Small intestine (tissue), 7 donors: ENCODE measurements around the gene TSHZ1. TPM values are rescaled to one million over a fixed set of nuclear protein-coding genes. Genes with fewer than 3 reads are reported as not detected.

Experiments used
- DNase-seq, 2 donors: peaks; one replicate each; pipeline versions ENCODE4 v3.0.0 to v3.0.0-alpha.2; 2013
- FAIRE-seq: peaks from 2 replicates; lab custom pipeline; 2012; peaks lifted over from hg19 to GRCh38; lab: Jason Lieb, UNC
- H3K27ac ChIP-seq, 3 donors: one replicate each; pipeline ENCODE4 v1.5.1; 2013; ENCODE audit warnings: low read length in 2 of 3, mild to moderate bottlenecking in 2 of 3, control low read depth in 1 of 3, inconsistent platforms in 1 of 3, low read depth in 1 of 3, moderate library complexity in 1 of 3
- H3K27me3 ChIP-seq, 3 donors: one replicate each; pipeline ENCODE4 v1.6.1; 2013; ENCODE audit warnings: low read length in 3 of 3, inconsistent platforms in 1 of 3; ENCODE audit not compliant: control insufficient read depth in 3 of 3, insufficient read depth in 3 of 3
- H3K36me3 ChIP-seq, 3 donors: one replicate each; pipeline ENCODE4 v1.6.1; 2013; ENCODE audit warnings: low read length in 3 of 3, inconsistent platforms in 1 of 3, low read depth in 1 of 3, mild to moderate bottlenecking in 1 of 3, moderate library complexity in 1 of 3; ENCODE audit not compliant: control insufficient read depth in 3 of 3, insufficient read depth in 2 of 3
- H3K4me1 ChIP-seq, 3 donors: one replicate each; pipeline ENCODE4 v1.6.1; 2013; ENCODE audit warnings: low read length in 2 of 3, inconsistent platforms in 1 of 3, low read depth in 1 of 3, mild to moderate bottlenecking in 1 of 3, moderate library complexity in 1 of 3; ENCODE audit not compliant: control insufficient read depth in 3 of 3, insufficient read depth in 2 of 3
- H3K4me3 ChIP-seq, 3 donors: one replicate each; pipeline ENCODE4 v1.5.1; 2013; ENCODE audit warnings: low read length in 3 of 3, control low read depth in 1 of 3, inconsistent platforms in 1 of 3, low read depth in 1 of 3, mild to moderate bottlenecking in 1 of 3, moderate library complexity in 1 of 3
- H3K9me3 ChIP-seq, 2 donors: one replicate each; pipeline ENCODE4 v1.6.1; 2013; ENCODE audit warnings: low read depth in 1 of 2, low read length in 1 of 2; ENCODE audit not compliant: control insufficient read depth in 2 of 2, insufficient read depth in 1 of 2
- WGBS, 3 donors: extraction: QIAGEN DNeasy Blood & Tissue Kit; methylation state at CpG; one replicate each; pipeline ENCODE4 v1.1.7; 2013; 5-methylcytosine and 5-hydroxymethylcytosine counted together
- polyA plus RNA-seq, 4 donors: library from polyadenylated mRNA; stranded (reverse) in 3 of 4; unstranded in 1 of 4; fragments of 200-250 nt in 3 of 4; fragments of 120-200 nt in 1 of 4; gene quantifications; one replicate each; pipeline versions ENCODE4 v1.2.1 to v1.2.3, GENCODE V29; 2013
- donor health status: healthy with polysubstance abuse.
- donor health status: control.
- donor health status: control.
- donor health status: Bipolar disorder and iron deficiency.
- donor health status: healthy.

TSHZ1 gene
- polyA plus RNA-seq, 4 donors, result 7.3 to 41.9 (median 10.3) TPM

- no peak for FAIRE-seq
- peaks cover 2 to 28% (median 13%) of the 10 kb centered on the region in 3 donors for H3K4me1 ChIP-seq
- no peaks in the 10 kb centered on the region for H3K9me3 ChIP-seq
- peaks cover 0 to 7% (median 0%) of the 10 kb centered on the region in 3 donors for H3K27me3 ChIP-seq
- 6 to 11% (median 8%) methylated on average over 26 of the region's 26 CpGs for WGBS, 3 donors
- H3K27ac ChIP-seq, result peak overlapping the region; percentile 94 to 99 (median 96)
- peak overlapping the region; percentile 83 to 97 (median 91) for H3K4me3 ChIP-seq
- DNase-seq, result peak; percentile 41 to 76
- H3K36me3 ChIP-seq, result no peaks in the 10 kb centered on the region
These were observed 3.1 kb upstream of the TSHZ1 start for GRCh38 chr18:75207310-75208154.

- peak overlapping the region; percentile 83 to 97 (median 91) for H3K4me3 ChIP-seq
- peaks cover 2 to 30% (median 15%) of the 10 kb centered on the region in 3 donors for H3K4me1 ChIP-seq
- H3K27ac ChIP-seq, result peak overlapping the region; percentile 94 to 99 (median 96)
- H3K36me3 ChIP-seq, result no peaks in the 10 kb centered on the region
- H3K9me3 ChIP-seq, result no peaks in the 10 kb centered on the region
- 0% methylated on average over 57 to 65 of the region's 65 CpGs for WGBS, 3 donors
- peak in 1 of 2 donors; percentile 58 for DNase-seq
- H3K27me3 ChIP-seq, result peaks cover 0 to 7% (median 0%) of the 10 kb centered on the region in 3 donors
- no peak for FAIRE-seq
These were observed 2.3 kb upstream of the TSHZ1 start for GRCh38 chr18:75208155-75208835.

DNA sequence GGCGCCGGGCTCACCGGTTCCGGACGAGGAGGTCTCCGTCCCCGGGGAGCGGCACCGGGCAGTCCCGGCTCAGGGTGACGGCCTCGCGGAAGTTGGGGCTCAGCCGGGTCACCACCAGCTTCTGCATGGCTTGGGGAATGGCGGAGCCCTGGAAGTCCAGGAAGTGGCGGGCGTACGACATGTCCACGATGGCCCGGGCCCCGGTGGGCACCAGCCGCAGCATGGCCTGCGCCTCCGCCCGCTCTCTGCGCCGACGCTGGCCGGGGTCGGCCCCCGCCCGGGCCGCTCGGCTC is 1.8 kb upstream of the TSHZ1 start:
- Histone ChIP-seq H3K27me3 (peaks cover 0 to 7% (median 0%) of the 10 kb centered on the region in 3 donors), H3K4me3 (peak overlapping the region; percentile 83 to 97 (median 91)), H3K27ac (peak overlapping the region; percentile 94 to 99 (median 96)), H3K36me3 (no peaks in the 10 kb centered on the region), H3K4me1 (peaks cover 2 to 35% (median 17%) of the 10 kb centered on the region in 3 donors), H3K9me3 (no peaks in the 10 kb centered on the region)
- no peak for DNase-seq
- WGBS, 3 donors, result 0 to 2% (median 1%) methylated on average over 15 to 34 of the region's 34 CpGs
- no peak for FAIRE-seq

- Histone ChIP-seq H3K36me3 (no peaks in the 10 kb centered on the region), H3K9me3 (no peaks in the 10 kb centered on the region), H3K4me1 (peaks cover 2 to 33% (median 18%) of the 10 kb centered on the region in 3 donors), H3K4me3 (peak within 1 kb of the TSS; percentile 88 to 97 (median 91)), H3K27ac (peak within 1 kb of the TSS; percentile 94 to 99 (median 96)), H3K27me3 (peaks cover 0 to 4% (median 0%) of the 10 kb centered on the region in 3 donors)
- 0 to 1% (median 0%) methylated on average over 40 to 88 of the region's 88 CpGs for WGBS, 3 donors
- FAIRE-seq (no peak), DNase-seq (peak; percentile 82 to 90)
These were observed 1.3 kb upstream of the TSHZ1 start, which contains the start of gene PTGR3 for GRCh38 chr18:75209129-75209950. TSS of gene PTGR3 (minus strand) at chr18:75209139. CDS start at chr18:75209058, 81 bp downstream.

DNA sequence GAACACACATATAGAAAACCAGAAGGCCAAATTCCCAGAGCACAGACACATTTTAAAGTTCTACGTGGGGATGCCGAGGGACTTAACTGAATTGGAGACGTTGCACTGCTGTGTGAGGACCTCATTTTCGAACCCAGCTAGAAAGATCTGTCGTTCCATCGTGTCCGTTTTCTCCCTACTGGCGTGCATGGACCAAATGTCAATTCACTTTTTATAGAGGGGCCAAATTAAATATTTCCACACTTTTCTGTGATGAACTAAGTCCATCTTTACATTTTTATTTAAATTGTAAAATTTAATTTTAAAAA is 692 bp upstream of the TSHZ1 start:
- Histone ChIP-seq H3K36me3 (no peaks in the 10 kb centered on the region), H3K4me3 (peak overlapping the region; percentile 88 to 97 (median 91)), H3K4me1 (peaks cover 2 to 37% (median 18%) of the 10 kb centered on the region in 3 donors), H3K9me3 (no peaks in the 10 kb centered on the region), H3K27ac (peak overlapping the region; percentile 94 to 99 (median 94)), H3K27me3 (peaks cover 0 to 2% (median 0%) of the 10 kb centered on the region in 3 donors)
- no peak for DNase-seq
- WGBS, 3 donors, result 1 to 2% (median 2%) methylated on average over 8 of the region's 8 CpGs
- no peak for FAIRE-seq

- Histone ChIP-seq H3K4me1 (peaks cover 6 to 42% (median 22%) of the 10 kb centered on the region in 3 donors), H3K4me3 (peak overlapping the region; percentile 88 to 97 (median 96)), H3K27me3 (no peaks in the 10 kb centered on the region), H3K27ac (peak overlapping the region; percentile 84 to 94 (median 91)), H3K36me3 (peaks cover 0 to 2% (median 0%) of the 10 kb centered on the region in 3 donors), H3K9me3 (no peaks in the 10 kb centered on the region)
- WGBS, 3 donors, result 0 to 1% (median 0%) methylated on average over 41 to 64 of the region's 64 CpGs
- DNase-seq (peak in 1 of 2 donors; percentile 67), FAIRE-seq (no peak)
These were observed 515 bp downstream of the TSHZ1 start for GRCh38 chr18:75211002-75211621.

GRCh38 chr18:75211626-75211952 is 992 bp downstream of the TSHZ1 start:
- H3K27me3 ChIP-seq, result no peaks in the 10 kb centered on the region
- H3K9me3 ChIP-seq, result no peaks in the 10 kb centered on the region
- no peak for DNase-seq
- peak overlapping the region; percentile 87 to 92 (median 90) for H3K27ac ChIP-seq
- peaks cover 0 to 2% (median 0%) of the 10 kb centered on the region in 3 donors for H3K36me3 ChIP-seq
- 0 to 1% (median 0%) methylated on average over 33 to 66 of the region's 66 CpGs for WGBS, 3 donors
- peak overlapping the region in 2 of 3 donors; percentile 96 to 97 for H3K4me3 ChIP-seq
- peaks cover 6 to 42% (median 23%) of the 10 kb centered on the region in 3 donors for H3K4me1 ChIP-seq
- no peak for FAIRE-seq
